ENCODE data around the gene RAP1GAP2.

Gene RAP1GAP2

GRCh38 chr17:2796164-2797125 lies at the start of gene RAP1GAP2:
RAP1GAP2 (plus strand) TSS chr17:2796438; CDS start chr17:2796528, 90 bp downstream.
- TF ChIP-seq CTCF (conservative IDR thresholded peaks at IDR 0.05), result no peak
- no peak within 1 kb of the TSS for H3K27ac ChIP-seq

GRCh38 chr17:2749058-2749783 lies 47.0 kb upstream of the RAP1GAP2 start, which contains the start of gene CCDC92B:
CCDC92B (minus strand) TSS chr17:2749652; CDS start chr17:2735145, 14,507 bp downstream.
- TF ChIP-seq CTCF (conservative IDR thresholded peaks at IDR 0.05), result no peak
- H3K27ac ChIP-seq, result peak within 1 kb of the TSS; percentile 85

GRCh38 chr17:2749784-2750181 lies 46.5 kb upstream of the RAP1GAP2 start:
- peak overlapping the region; percentile 85 for H3K27ac ChIP-seq
- TF ChIP-seq CTCF (conservative IDR thresholded peaks at IDR 0.05), result no peak

GRCh38 chr17:2750721-2751120 lies 45.5 kb upstream of the RAP1GAP2 start:
- no peak for TF ChIP-seq CTCF (conservative IDR thresholded peaks at IDR 0.05)

GRCh38 chr17:2751491-2751890 lies 44.7 kb upstream of the RAP1GAP2 start:
- no peak for TF ChIP-seq CTCF (conservative IDR thresholded peaks at IDR 0.05)
- no peak overlapping the region for H3K27ac ChIP-seq

More at GRCh38 chr17:2750721-2751120, 45.5 kb upstream of the RAP1GAP2 start:
- H3K27ac ChIP-seq, result no peak overlapping the region; the same call in 1 of the 2 replicates

- peak overlapping the region; percentile 51; the same call in 1 of the 2 replicates for H3K27ac ChIP-seq
- TF ChIP-seq CTCF (conservative IDR thresholded peaks at IDR 0.05), result no peak
Measured at GRCh38 chr17:2755891-2756724, 40.1 kb upstream of the RAP1GAP2 start.

Measured in VCaP (cell line).